B cell (primary cell): ENCODE data around the gene XAGE5. TPM values are rescaled to one million over a fixed set of nuclear protein-coding genes. Genes with fewer than 3 reads are reported as not detected.

Experiments
- ATAC-seq: fragments of 200-7000 bp; cut with Tn5 transposase; one replicate; pipeline ENCODE4 v1.10.0; 2021; ENCODE audit warnings: low read depth, mild to moderate bottlenecking, moderate number of reproducible peaks, moderate library complexity
- CTCF ChIA-PET: fragments of 350-600 bp; sonication (Branson Sonifier 250); formaldehyde crosslinking; loops from one replicate; lab custom pipeline; 2021; ENCODE audit warnings: antibody characterized with exemption, inconsistent platforms; lab: Charles Lee
- POLR2A ChIA-PET: fragments of 350-600 bp; sonication (Branson Sonifier 250); formaldehyde crosslinking; loops from one replicate; lab custom pipeline; 2021; ENCODE audit warnings: antibody characterized with exemption; lab: Charles Lee
- DNase-seq: peaks from one replicate; pipeline ENCODE4 v3.0.0; 2013
- H2AFZ ChIP-seq: 2 replicates; pipeline ENCODE4 v1.6.1; 2012; ENCODE audit warnings: mild to moderate bottlenecking, low read depth, low read length; ENCODE audit not compliant: insufficient read depth, poor library complexity, severe bottlenecking
- H3K27ac ChIP-seq, 2 donors: 1 replicate in 1 of 2; 2 replicates in 1 of 2; pipeline ENCODE4 v1.5.1; 2012 to 2013; ENCODE audit warnings: low read length in 2 of 2, mild to moderate bottlenecking in 2 of 2, moderate library complexity in 1 of 2
- H3K27me3 ChIP-seq, 4 experiments: fragments of 200-600 bp in 1 of 4; sonication (generic) in 1 of 4; replicated peaks in 1 of 4; 1 replicate in 2 of 4; 2 replicates in 2 of 4; pipeline versions ENCODE4 v1.6.1 to v1.7.0; 2013 to 2016; ENCODE audit warnings: low read length in 3 of 4, mild to moderate bottlenecking in 2 of 4, mixed read lengths in 1 of 4, moderate library complexity in 1 of 4; ENCODE audit not compliant: insufficient read depth in 4 of 4, control insufficient read depth in 3 of 4; ENCODE audit errors: control extremely low read depth in 1 of 4
- H3K36me3 ChIP-seq, 2 experiments: replicated peaks in 1 of 2; 1 replicate in 1 of 2; 2 replicates in 1 of 2; pipeline versions ENCODE4 v1.6.1 to v1.7.1; 2013; ENCODE audit warnings: low read length in 1 of 2; ENCODE audit not compliant: insufficient read depth in 2 of 2, control insufficient read depth in 1 of 2; ENCODE audit errors: control extremely low read depth in 1 of 2, extremely low read depth in 1 of 2
- H3K4me1 ChIP-seq, 2 donors: fragments of 200-600 bp in 1 of 2; sonication (generic) in 1 of 2; 1 replicate in 1 of 2; 2 replicates in 1 of 2; pipeline versions ENCODE4 v1.5.1 to v1.6.1; 2013 to 2017; ENCODE audit warnings: low read length in 2 of 2; ENCODE audit not compliant: control insufficient read depth in 2 of 2, insufficient read depth in 2 of 2
- H3K4me2 ChIP-seq: replicated peaks from 2 replicates; pipeline ENCODE3; 2012; ENCODE audit warnings: mild to moderate bottlenecking, low read depth, low read length; ENCODE audit not compliant: poor library complexity, severe bottlenecking
- H3K4me3 ChIP-seq, 5 experiments: fragments of 200-600 bp in 1 of 5; sonication (generic) in 1 of 5; 1 replicate in 3 of 5; 2 replicates in 2 of 5; pipeline versions ENCODE4 v1.5.1 to v1.7.0; 2011 to 2016; ENCODE audit warnings: low read length in 4 of 5, mild to moderate bottlenecking in 4 of 5, low read depth in 2 of 5, control low read depth in 1 of 5, moderate library complexity in 1 of 5; ENCODE audit not compliant: insufficient read depth in 1 of 5; ENCODE audit errors: control extremely low read depth in 1 of 5, extremely low read depth in 1 of 5
- H3K79me2 ChIP-seq: fragments of 200-600 bp; sonication (generic); one replicate; pipeline ENCODE4 v1.6.0; 2016; ENCODE audit warnings: low read length; ENCODE audit not compliant: control insufficient read depth, insufficient read depth
- H3K9ac ChIP-seq: fragments of 200-600 bp; sonication (generic); 2 replicates; pipeline ENCODE4 v1.6.1; 2017; ENCODE audit warnings: mild to moderate bottlenecking, low read length, moderate library complexity
- H3K9me3 ChIP-seq, 3 donors: one replicate each; pipeline versions ENCODE4 v1.6.1 to v1.7.1; 2013; ENCODE audit warnings: low read length in 2 of 3; ENCODE audit not compliant: control insufficient read depth in 2 of 3, insufficient read depth in 1 of 3; ENCODE audit errors: control extremely low read depth in 1 of 3
- H4K20me1 ChIP-seq: 2 replicates; pipeline ENCODE4 v1.6.0; 2012; ENCODE audit warnings: mild to moderate bottlenecking, low read length; ENCODE audit not compliant: insufficient read depth, control insufficient read depth, poor library complexity, severe bottlenecking
- H3K27ac Mint-ChIP-seq: one replicate; pipeline ENCODE4 v1.8.0; 2021; ENCODE audit warnings: mixed read lengths
- H3K27me3 Mint-ChIP-seq: one replicate; pipeline ENCODE4 v1.8.0; 2021; ENCODE audit warnings: mixed read lengths
- H3K4me1 Mint-ChIP-seq: one replicate; pipeline ENCODE4 v1.8.0; 2021; ENCODE audit warnings: mixed read lengths
- H3K4me3 Mint-ChIP-seq: one replicate; pipeline ENCODE4 v1.8.0; 2021; ENCODE audit warnings: mixed read lengths
- H3K9me3 Mint-ChIP-seq: one replicate; pipeline ENCODE4 v1.8.0; 2022; ENCODE audit warnings: mixed read lengths; ENCODE audit not compliant: insufficient read depth
- EZH2 ChIP-seq: IDR thresholded peaks from 2 replicates; pipeline ENCODE4 v1.6.1; 2012; ENCODE audit warnings: borderline replicate concordance, low read depth, mild to moderate bottlenecking, moderate library complexity, low read length; ENCODE audit not compliant: insufficient read depth, poor library complexity, severe bottlenecking
- WGBS: methylation state at CpG from one replicate; pipeline ENCODE4 v1.1.5; 2013; ENCODE audit warnings: missing lambda C conversion rate; ENCODE audit not compliant: insufficient coverage; 5-methylcytosine and 5-hydroxymethylcytosine counted together
- intact Hi-C: fragments of 100-400 bp; cut with micrococcal nuclease; formaldehyde crosslinking; loops from one replicate; pipeline ENCODE4 v1.10.0; 2022
- polyA plus RNA-seq: library from polyadenylated mRNA; depleted of rRNA; stranded (reverse); fragments of >200 nt; gene quantifications from 2 replicates; pipeline ENCODE4 v1.2.3, GENCODE V29; 2012
- total RNA-seq, 2 donors: library from RNA; stranded (reverse); fragments of 120-200 nt in 1 of 2; gene quantifications; 1 replicate in 1 of 2; 2 replicates in 1 of 2; pipeline versions ENCODE4 v1.2.3 to v1.2.4, GENCODE V29; 2013 to 2022
- TF ChIP-seq, protein P1 (sequence below): fragments of 200-600 bp; IDR thresholded peaks from one replicate; pipeline ENCODE4 v1.8.0; 2022; ENCODE audit warnings: antibody characterized with exemption, mild to moderate bottlenecking

The XAGE5 gene
- total and polyA plus RNA-seq, 2 donors (not counting 1 experiment from before 2014, with no cell fraction given) = not detected

DNA sequence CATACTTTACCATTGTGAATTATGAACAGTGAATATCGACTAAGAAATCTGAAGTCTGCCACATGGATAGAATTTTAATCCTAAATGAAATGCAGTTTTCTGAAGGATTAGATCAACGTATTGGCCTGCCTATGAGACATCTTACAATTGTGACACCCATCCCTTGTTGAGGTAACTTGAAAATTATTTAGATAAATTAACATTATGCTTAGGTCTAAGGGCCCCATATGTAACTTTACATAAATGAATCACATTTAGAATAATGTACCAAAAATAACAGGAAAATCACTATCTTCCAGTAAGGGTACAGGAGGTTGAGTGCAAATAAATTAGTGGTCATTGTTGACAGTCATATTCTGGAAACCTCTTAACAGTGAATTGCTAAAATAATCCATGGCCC is 13.5 kb downstream of the XAGE5 start:
- Histone ChIP-seq H3K9me3 (no peaks in the 10 kb centered on the region), H3K27ac (no peak overlapping the region), H3K36me3 (no peaks in the 10 kb centered on the region), H3K4me1 (no peaks in the 10 kb centered on the region), H3K27me3 (no peaks in the 10 kb centered on the region), H3K79me2 (no peaks in the 10 kb centered on the region), H2AFZ (no peak overlapping the region), H3K9ac (no peak overlapping the region), H3K4me2 (no peak overlapping the region), H3K4me3 (no peak overlapping the region), H4K20me1 (no peaks in the 10 kb centered on the region)
- no CpG with 5 or more reads among the region's 2 CpGs for WGBS
- TF ChIP-seq EZH2 = no peak
- TF ChIP-seq, protein P1, sequence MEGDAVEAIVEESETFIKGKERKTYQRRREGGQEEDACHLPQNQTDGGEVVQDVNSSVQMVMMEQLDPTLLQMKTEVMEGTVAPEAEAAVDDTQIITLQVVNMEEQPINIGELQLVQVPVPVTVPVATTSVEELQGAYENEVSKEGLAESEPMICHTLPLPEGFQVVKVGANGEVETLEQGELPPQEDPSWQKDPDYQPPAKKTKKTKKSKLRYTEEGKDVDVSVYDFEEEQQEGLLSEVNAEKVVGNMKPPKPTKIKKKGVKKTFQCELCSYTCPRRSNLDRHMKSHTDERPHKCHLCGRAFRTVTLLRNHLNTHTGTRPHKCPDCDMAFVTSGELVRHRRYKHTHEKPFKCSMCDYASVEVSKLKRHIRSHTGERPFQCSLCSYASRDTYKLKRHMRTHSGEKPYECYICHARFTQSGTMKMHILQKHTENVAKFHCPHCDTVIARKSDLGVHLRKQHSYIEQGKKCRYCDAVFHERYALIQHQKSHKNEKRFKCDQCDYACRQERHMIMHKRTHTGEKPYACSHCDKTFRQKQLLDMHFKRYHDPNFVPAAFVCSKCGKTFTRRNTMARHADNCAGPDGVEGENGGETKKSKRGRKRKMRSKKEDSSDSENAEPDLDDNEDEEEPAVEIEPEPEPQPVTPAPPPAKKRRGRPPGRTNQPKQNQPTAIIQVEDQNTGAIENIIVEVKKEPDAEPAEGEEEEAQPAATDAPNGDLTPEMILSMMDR = no peak
- no peak for ATAC-seq
- intact Hi-C loops = no loop called here
- Mint-ChIP-seq H3K9me3 (no peaks in the 10 kb centered on the region), H3K4me3 (no peak overlapping the region), H3K27me3 (no peaks in the 10 kb centered on the region), H3K4me1 (no peaks in the 10 kb centered on the region), H3K27ac (no peak overlapping the region)
- ChIA-PET POLR2A (no interaction called here), CTCF (no interaction called here)
- no peak for DNase-seq

DNA sequence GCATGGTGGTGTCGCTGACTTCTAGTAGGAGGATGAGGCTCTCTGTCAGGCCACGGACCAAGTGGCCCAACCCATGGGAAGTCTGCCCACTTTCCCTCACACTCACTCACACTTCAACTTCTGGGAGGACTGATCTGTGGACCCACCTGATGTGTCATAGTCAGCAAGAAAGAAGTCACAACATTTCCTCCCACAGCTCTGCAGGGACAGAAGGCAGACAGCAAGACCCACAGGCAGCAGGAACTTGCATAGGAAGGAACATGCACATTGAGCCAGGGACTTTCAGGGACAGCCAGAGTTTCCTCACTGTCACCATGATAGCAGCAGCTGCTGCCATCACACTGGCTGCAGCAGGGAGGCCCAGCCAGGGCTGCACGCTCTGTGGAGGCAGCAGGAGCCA is 19.5 kb downstream of the XAGE5 start:
- no peaks in the 10 kb centered on the region for H3K4me1 Mint-ChIP-seq
- H3K79me2 ChIP-seq = no peaks in the 10 kb centered on the region
- no peak overlapping the region for H3K4me3 ChIP-seq
- DNase-seq (no peak), ATAC-seq (no peak)
- no peak overlapping the region for H3K9ac ChIP-seq
- no peak overlapping the region for H2AFZ ChIP-seq
- no peaks in the 10 kb centered on the region for H3K27me3 Mint-ChIP-seq
- ChIA-PET CTCF (no interaction called here), POLR2A (no interaction called here)
- TF ChIP-seq EZH2 = no peak
- TF ChIP-seq, protein P1 = no peak
- 91% methylated on average over 1 of the region's 3 CpGs for WGBS
- H4K20me1 ChIP-seq = no peaks in the 10 kb centered on the region
- H3K4me3 Mint-ChIP-seq = no peak overlapping the region
- H3K27ac Mint-ChIP-seq = no peak overlapping the region
- no peaks in the 10 kb centered on the region for H3K36me3 ChIP-seq
- no peak overlapping the region for H3K4me2 ChIP-seq
- H3K9me3 Mint-ChIP-seq = no peaks in the 10 kb centered on the region
- intact Hi-C loops = no loop called here
- no peaks in the 10 kb centered on the region for H3K27me3 ChIP-seq
- H3K4me1 ChIP-seq = no peaks in the 10 kb centered on the region
- H3K9me3 ChIP-seq = no peaks in the 10 kb centered on the region
- H3K27ac ChIP-seq = no peak overlapping the region
